Lung (tissue), 13 donors: ENCODE results near the gene GAPDH. TPM values are rescaled to one million over a fixed set of nuclear protein-coding genes. Genes with fewer than 3 reads are reported as not detected.
"Not testable (repeated sequence)": the region's sequence is repeated elsewhere in the genome, so short reads cannot be mapped to it uniquely, and the experiment has no call there.

Source experiments
- ATAC-seq: fragments of 200-7000 bp; cut with Tn5 transposase; one replicate; pipeline ENCODE4 v1.9.1; 2020; ENCODE audit warnings: moderate number of reproducible peaks; ENCODE audit not compliant: insufficient read depth, low FRiP score
- DNase-seq, 3 donors: peaks; one replicate each; pipeline ENCODE4 v3.0.0-alpha.2; 2013 to 2017
- H3K27ac ChIP-seq, 2 donors: one replicate each; pipeline ENCODE4 v1.5.1; 2013; ENCODE audit warnings: mild to moderate bottlenecking in 2 of 2, moderate library complexity in 2 of 2, control low read depth in 1 of 2, inconsistent platforms in 1 of 2, low read depth in 1 of 2, low read length in 1 of 2
- H3K27me3 ChIP-seq, 3 donors: one replicate each; pipeline ENCODE4 v1.5.1; 2013; ENCODE audit warnings: low read length in 2 of 3; ENCODE audit not compliant: control insufficient read depth in 3 of 3, insufficient read depth in 3 of 3
- H3K36me3 ChIP-seq, 4 donors: one replicate each; pipeline ENCODE4 v1.5.1; 2013; ENCODE audit warnings: low read length in 4 of 4, mild to moderate bottlenecking in 1 of 4, moderate library complexity in 1 of 4; ENCODE audit not compliant: control insufficient read depth in 4 of 4, insufficient read depth in 4 of 4
- H3K4me1 ChIP-seq, 5 donors: one replicate each; pipeline ENCODE4 v1.5.1; 2013; ENCODE audit warnings: low read length in 5 of 5, mild to moderate bottlenecking in 2 of 5, moderate library complexity in 1 of 5; ENCODE audit not compliant: control insufficient read depth in 5 of 5, insufficient read depth in 5 of 5
- H3K4me3 ChIP-seq: one replicate; pipeline ENCODE4 v1.5.1; 2013; ENCODE audit warnings: mild to moderate bottlenecking, control low read depth, moderate library complexity
- H3K9ac ChIP-seq, 2 donors: one replicate each; pipeline ENCODE4 v1.5.1; 2013; ENCODE audit warnings: low read length in 2 of 2, control low read depth in 1 of 2; ENCODE audit not compliant: insufficient read depth in 1 of 2
- H3K9me3 ChIP-seq, 4 donors: one replicate each; pipeline ENCODE4 v1.5.1; 2013; ENCODE audit warnings: low read length in 3 of 4, mild to moderate bottlenecking in 1 of 4, moderate library complexity in 1 of 4; ENCODE audit not compliant: control insufficient read depth in 4 of 4, insufficient read depth in 3 of 4
- CTCF ChIP-seq: IDR thresholded peaks from 2 replicates; pipeline ENCODE4 v1.5.1; 2012; ENCODE audit warnings: mild to moderate bottlenecking; ENCODE audit errors: control extremely low read depth, extremely low read depth
- whole genome bisulfite sequencing, 2 donors: extraction: QIAGEN DNeasy Blood & Tissue Kit; methylation state at CpG; one replicate each; pipeline ENCODE4 v1.1.7; 2013; 5-methylcytosine and 5-hydroxymethylcytosine counted together
- polyA plus RNA-seq, 2 donors: library from polyadenylated mRNA; stranded (reverse); fragments of 200-250 nt; gene quantifications; one replicate each; pipeline ENCODE4 v1.2.1, GENCODE V29; 2013
- small RNA-seq: library from RNA; depleted of rRNA; stranded (forward); fragments of <200 nt; gene quantifications from one replicate; pipeline ENCODE3, GENCODE V24; 2014; ENCODE audit warnings: low replicate concordance
- total RNA-seq, 2 donors: library from RNA; depleted of rRNA in 1 of 2; stranded (reverse); fragments of >200 nt in 1 of 2; gene quantifications; one replicate each; pipeline ENCODE4 v1.2.1, GENCODE V29; 2014 to 2021
- donor health status: control.
- donor health status: control.
- donor health status: Bipolar disorder and iron deficiency.
- donor health status: healthy.
- donor health status: DM: yes; HTN: yes; CAD: no.

The GAPDH gene
- total and polyA plus RNA-seq, 4 donors: 843 to 3,540 (median 1,694) TPM

GRCh38 chr12:6582196-6582595 lies 47.9 kb downstream of the GAPDH start:
- DNase-seq (no peak), ATAC-seq (no peak)
- peaks cover 52 to 66% (median 61%) of the 10 kb centered on the region in 4 donors for H3K36me3 ChIP-seq
- no peaks in the 10 kb centered on the region for H3K4me1 ChIP-seq
- H3K4me3 ChIP-seq: no peak overlapping the region
- H3K9me3 ChIP-seq: no peaks in the 10 kb centered on the region
- no peak overlapping the region for H3K27ac ChIP-seq
- H3K27me3 ChIP-seq: no peaks in the 10 kb centered on the region
- 80 to 83% methylated on average over 6 of the region's 6 CpGs for WGBS, 2 donors
- TF ChIP-seq CTCF: no peak
- no peak overlapping the region for H3K9ac ChIP-seq

- TF ChIP-seq CTCF: no peak
- peaks cover 53 to 66% (median 61%) of the 10 kb centered on the region in 4 donors for H3K36me3 ChIP-seq
- no peak for DNase-seq
- H3K4me1 ChIP-seq: no peaks in the 10 kb centered on the region
- no peaks in the 10 kb centered on the region for H3K9me3 ChIP-seq
- no peak overlapping the region for H3K9ac ChIP-seq
- H3K27ac ChIP-seq: no peak overlapping the region
- no peak for ATAC-seq
- H3K27me3 ChIP-seq: no peaks in the 10 kb centered on the region
- WGBS, 2 donors: 93 to 94% methylated on average over 12 of the region's 12 CpGs
- H3K4me3 ChIP-seq: no peak overlapping the region
These were observed 48.6 kb downstream of the GAPDH start for GRCh38 chr12:6582959-6583358.

GRCh38 chr12:6584293-6584692 lies 50.0 kb downstream of the GAPDH start:
- Histone ChIP-seq H3K4me1 (no peaks in the 10 kb centered on the region), H3K36me3 (peaks cover 52 to 69% (median 62%) of the 10 kb centered on the region in 4 donors), H3K9ac (no peak overlapping the region), H3K4me3 (no peak overlapping the region), H3K27me3 (no peaks in the 10 kb centered on the region), H3K27ac (no peak overlapping the region), H3K9me3 (no peaks in the 10 kb centered on the region)
- DNase-seq (no peak), ATAC-seq (no peak)
- WGBS, 2 donors: 85 to 91% methylated on average over 10 of the region's 10 CpGs
- no peak for TF ChIP-seq CTCF

- H3K9me3 ChIP-seq, H3K27me3 ChIP-seq, H3K4me1 ChIP-seq, H3K4me3 ChIP-seq, ATAC-seq, H3K9ac ChIP-seq, H3K27ac ChIP-seq, DNase-seq: not testable (repeated sequence)
- 95 to 96% methylated on average over 8 of the region's 8 CpGs for WGBS, 2 donors
- H3K36me3 ChIP-seq: peaks cover 48 to 68% (median 60%) of the 10 kb centered on the region in 4 donors
These were observed 52.3 kb downstream of the GAPDH start for GRCh38 chr12:6586569-6586968.

Small RNAs within 50 kb of the gene (small RNA-seq; reads per million reads assigned to genes)
- gene SCARNA11: 157 reads per million, percentile 98 among the genes with 10 or more reads in this experiment

Other genes starting within 250 kb of the GAPDH start
- gene PLEKHG6, start 223.8 kb upstream of the GAPDH start, total RNA-seq: 1 to 10 TPM; 1.6 to 2.9 TPM
- 1 to 10 TPM in 1 of 2 donors, under 1 TPM in 1; 0.74 to 2.9 TPM for gene PLEKHG6, start 223.8 kb upstream of the GAPDH start, polyA plus RNA-seq
- 100 to 1,000 TPM; 175 to 184 TPM for gene TNFRSF1A, start 192.4 kb upstream of the GAPDH start, total RNA-seq
- 100 to 1,000 TPM in 1 of 2 donors, 10 to 100 TPM in 1; 81.6 to 182 TPM for gene TNFRSF1A, start 192.4 kb upstream of the GAPDH start, polyA plus RNA-seq
- 100 to 1,000 TPM; 122 to 312 TPM for gene SCNN1A, start 159.0 kb upstream of the GAPDH start, total RNA-seq
- 100 to 1,000 TPM in 1 of 2 donors, 10 to 100 TPM in 1; 86.6 to 129 TPM for gene SCNN1A, start 159.0 kb upstream of the GAPDH start, polyA plus RNA-seq
- 100 to 1,000 TPM in 1 of 2 donors, 10 to 100 TPM in 1; 52.6 to 134 TPM for gene LTBR, start 150.4 kb upstream of the GAPDH start, total RNA-seq
- 100 to 1,000 TPM; 111 to 134 TPM for gene LTBR, start 150.4 kb upstream of the GAPDH start, polyA plus RNA-seq
- gene CD27, start 89.6 kb upstream of the GAPDH start, total RNA-seq: 1 to 10 TPM; 1.9 to 2.0 TPM
- 1 to 10 TPM; 1.5 to 3.1 TPM for gene CD27, start 89.6 kb upstream of the GAPDH start, polyA plus RNA-seq
- gene TAPBPL, start 82.5 kb upstream of the GAPDH start, total RNA-seq: 10 to 100 TPM; 27.4 to 28.2 TPM
- gene TAPBPL, start 82.5 kb upstream of the GAPDH start, polyA plus RNA-seq: 10 to 100 TPM; 11.2 to 26.8 TPM
- 10 to 100 TPM in 1 of 2 donors, 1 to 10 TPM in 1; 7.5 to 14.1 TPM for gene VAMP1, start 63.8 kb upstream of the GAPDH start, total RNA-seq
- 1 to 10 TPM; 4.7 to 5.1 TPM for gene VAMP1, start 63.8 kb upstream of the GAPDH start, polyA plus RNA-seq
- 100 to 1,000 TPM in 1 of 2 donors, 10 to 100 TPM in 1; 34.5 to 123 TPM for gene MRPL51, start 41.3 kb upstream of the GAPDH start, total RNA-seq
- 100 to 1,000 TPM in 1 of 2 donors, 10 to 100 TPM in 1; 80.4 to 103 TPM for gene MRPL51, start 41.3 kb upstream of the GAPDH start, polyA plus RNA-seq
- 10 to 100 TPM; 19.8 to 30.7 TPM for gene NCAPD2, start 40.4 kb upstream of the GAPDH start, total RNA-seq
- 10 to 100 TPM in 1 of 2 donors, 1 to 10 TPM in 1; 5.8 to 11.8 TPM for gene NCAPD2, start 40.4 kb upstream of the GAPDH start, polyA plus RNA-seq
- 10 to 100 TPM; 10.0 to 25.1 TPM for gene IFFO1, start 21.5 kb downstream of the GAPDH start, total RNA-seq
- 10 to 100 TPM; 24.4 to 26.7 TPM for gene IFFO1, start 21.5 kb downstream of the GAPDH start, polyA plus RNA-seq
- 10 to 100 TPM in 1 of 2 donors, 1 to 10 TPM in 1; 7.9 to 36.0 TPM for gene NOP2, start 33.8 kb downstream of the GAPDH start, total RNA-seq
- gene NOP2, start 33.8 kb downstream of the GAPDH start, polyA plus RNA-seq: 10 to 100 TPM; 30.7 to 37.6 TPM
- 100 to 1,000 TPM; 198 TPM for gene CHD4, start 72.9 kb downstream of the GAPDH start, total RNA-seq
- gene CHD4, start 72.9 kb downstream of the GAPDH start, polyA plus RNA-seq: 100 to 1,000 TPM in 1 of 2 donors, 10 to 100 TPM in 1; 82.0 to 182 TPM
- gene LPAR5, start 101.4 kb downstream of the GAPDH start, total RNA-seq: 1 to 10 TPM; 1.9 to 2.8 TPM
- 1 to 10 TPM in 1 of 2 donors, under 1 TPM in 1; 0.51 to 1.2 TPM for gene LPAR5, start 101.4 kb downstream of the GAPDH start, polyA plus RNA-seq
- 1 to 10 TPM; 1.6 to 6.1 TPM for gene ACRBP, start 112.9 kb downstream of the GAPDH start, total RNA-seq
- gene ACRBP, start 112.9 kb downstream of the GAPDH start, polyA plus RNA-seq: 1 to 10 TPM in 1 of 2 donors, under 1 TPM in 1; 0.93 to 8.7 TPM
- gene ING4, start 128.6 kb downstream of the GAPDH start, total RNA-seq: 10 to 100 TPM; 22.4 to 74.3 TPM
- gene ING4, start 128.6 kb downstream of the GAPDH start, polyA plus RNA-seq: 10 to 100 TPM; 20.3 to 31.7 TPM
- gene ZNF384, start 154.9 kb downstream of the GAPDH start, total RNA-seq: 10 to 100 TPM; 29.2 to 50.8 TPM
- gene ZNF384, start 154.9 kb downstream of the GAPDH start, polyA plus RNA-seq: 10 to 100 TPM; 29.0 to 34.4 TPM
- gene PIANP, start 166.3 kb downstream of the GAPDH start, total RNA-seq: 1 to 10 TPM in 1 of 2 donors, under 1 TPM in 1; 0.25 to 1.4 TPM
- gene PIANP, start 166.3 kb downstream of the GAPDH start, polyA plus RNA-seq: under 1 TPM; 0.23 to 0.37 TPM
- gene COPS7A, start 189.5 kb downstream of the GAPDH start, total RNA-seq: 10 to 100 TPM; 40.1 to 74.7 TPM
- gene COPS7A, start 189.5 kb downstream of the GAPDH start, polyA plus RNA-seq: 10 to 100 TPM; 53.4 to 69.0 TPM
- 100 to 1,000 TPM in 1 of 2 donors, 10 to 100 TPM in 1; 95.9 to 160 TPM for gene MLF2, start 218.6 kb downstream of the GAPDH start, total RNA-seq
- 100 to 1,000 TPM; 169 to 171 TPM for gene MLF2, start 218.6 kb downstream of the GAPDH start, polyA plus RNA-seq
- 100 to 1,000 TPM in 1 of 2 donors, 10 to 100 TPM in 1; 65.6 to 301 TPM for gene PTMS, start 231.8 kb downstream of the GAPDH start, total RNA-seq
- gene PTMS, start 231.8 kb downstream of the GAPDH start, polyA plus RNA-seq: 100 to 1,000 TPM; 196 to 801 TPM
- 1 to 10 TPM in 1 of 2 donors, under 1 TPM in 1; 0.82 to 1.7 TPM for gene LAG3, start 238.0 kb downstream of the GAPDH start, total RNA-seq
- 1 to 10 TPM; 1.2 to 1.7 TPM for gene LAG3, start 238.0 kb downstream of the GAPDH start, polyA plus RNA-seq